ENCODE data around the gene HAAO. TPM values are rescaled to one million over a fixed set of nuclear protein-coding genes. Genes with fewer than 3 reads are reported as not detected.

The HAAO gene
- total and polyA plus RNA-seq, 2 of the 13 experiments (the other 11 are each of a cell fraction or from before 2014, with no cell fraction given), result 36.1 to 42.7 TPM

DNA sequence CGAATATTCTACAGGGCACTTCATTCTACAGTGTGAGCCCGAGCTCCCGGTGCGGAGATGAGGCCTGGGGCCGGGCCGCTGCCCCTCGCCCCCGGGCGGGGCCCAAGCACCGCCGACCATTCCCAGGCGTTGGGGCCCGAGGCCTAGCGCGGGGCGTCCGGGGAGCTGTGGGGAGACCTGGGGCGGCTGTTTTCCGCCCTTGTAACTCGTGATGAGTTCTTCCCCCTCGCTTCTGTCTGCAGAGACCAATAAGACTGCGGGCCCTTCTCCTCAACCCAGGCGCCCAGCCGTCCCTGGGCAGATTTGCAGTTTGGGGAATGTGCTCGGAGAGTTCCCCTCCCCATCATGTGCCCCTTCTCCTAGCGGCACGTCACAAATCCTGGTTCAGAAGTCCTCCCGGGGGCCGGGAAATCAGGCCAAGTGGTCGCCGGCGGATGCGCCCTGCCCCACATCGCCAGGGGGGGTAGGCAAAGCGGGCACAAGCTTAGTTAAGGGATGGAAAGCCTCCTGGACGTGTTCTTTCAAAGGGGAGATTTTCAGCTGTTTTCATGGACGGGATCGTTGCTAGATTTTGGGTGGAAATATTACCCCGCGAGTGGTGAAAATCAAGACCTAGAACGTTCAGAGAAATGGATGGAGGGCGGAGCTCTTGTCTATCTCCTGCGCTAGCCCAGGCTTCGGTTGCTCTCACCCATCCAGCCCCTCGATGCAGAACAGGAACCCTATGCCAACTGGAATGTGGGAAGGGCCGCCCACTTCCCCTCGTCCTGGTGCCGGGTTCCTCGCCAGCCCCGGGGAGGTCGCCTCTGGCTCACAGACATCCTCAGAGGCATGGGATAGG lies 18.8 kb upstream of the HAAO start (continued):
- TF ChIP-seq PRDM4 (CRISPR knock-in tag; IDR thresholded peaks at IDR 0.05; ENCODE audit: borderline replicate concordance) (no peak), NKX3-1 (CRISPR knock-in tag; IDR thresholded peaks at IDR 0.05) (no peak; the same call in 1 of the 2 replicates), GATA4 (IDR thresholded peaks at IDR 0.05; ENCODE audit: borderline replicate concordance, low read depth) (no peak), ATF7 (IDR thresholded peaks at IDR 0.05) (no peak), ATF7 (CRISPR knock-in tag; IDR thresholded peaks at IDR 0.05) (no peak), SOX13 (IDR thresholded peaks at IDR 0.05) (no peak), SOX13 (CRISPR knock-in tag; conservative IDR thresholded peaks at IDR 0.05 in 1 of 2, IDR thresholded peaks at IDR 0.05 in 1 of 2) (no peak), ZNF414 (CRISPR knock-in tag; IDR thresholded peaks at IDR 0.05) (no peak), RFX3 (CRISPR knock-in tag; IDR thresholded peaks at IDR 0.05) (no peak), PHB2 (IDR thresholded peaks at IDR 0.05; ENCODE audit: partially characterized antibody) (no peak), CCDC6 (CRISPR knock-in tag; IDR thresholded peaks at IDR 0.05) (no peak), ATM (IDR thresholded peaks at IDR 0.05; ENCODE audit: borderline replicate concordance) (no peak), ZNF816 (CRISPR knock-in tag; IDR thresholded peaks at IDR 0.05; ENCODE audit: borderline replicate concordance) (no peak), SOX6 (IDR thresholded peaks at IDR 0.05) (no peak), SOX6 (CRISPR knock-in tag; IDR thresholded peaks at IDR 0.05) (peak; percentile 1; the same call in 1 of the 2 replicates)
- TF ChIP-seq, protein P1, sequence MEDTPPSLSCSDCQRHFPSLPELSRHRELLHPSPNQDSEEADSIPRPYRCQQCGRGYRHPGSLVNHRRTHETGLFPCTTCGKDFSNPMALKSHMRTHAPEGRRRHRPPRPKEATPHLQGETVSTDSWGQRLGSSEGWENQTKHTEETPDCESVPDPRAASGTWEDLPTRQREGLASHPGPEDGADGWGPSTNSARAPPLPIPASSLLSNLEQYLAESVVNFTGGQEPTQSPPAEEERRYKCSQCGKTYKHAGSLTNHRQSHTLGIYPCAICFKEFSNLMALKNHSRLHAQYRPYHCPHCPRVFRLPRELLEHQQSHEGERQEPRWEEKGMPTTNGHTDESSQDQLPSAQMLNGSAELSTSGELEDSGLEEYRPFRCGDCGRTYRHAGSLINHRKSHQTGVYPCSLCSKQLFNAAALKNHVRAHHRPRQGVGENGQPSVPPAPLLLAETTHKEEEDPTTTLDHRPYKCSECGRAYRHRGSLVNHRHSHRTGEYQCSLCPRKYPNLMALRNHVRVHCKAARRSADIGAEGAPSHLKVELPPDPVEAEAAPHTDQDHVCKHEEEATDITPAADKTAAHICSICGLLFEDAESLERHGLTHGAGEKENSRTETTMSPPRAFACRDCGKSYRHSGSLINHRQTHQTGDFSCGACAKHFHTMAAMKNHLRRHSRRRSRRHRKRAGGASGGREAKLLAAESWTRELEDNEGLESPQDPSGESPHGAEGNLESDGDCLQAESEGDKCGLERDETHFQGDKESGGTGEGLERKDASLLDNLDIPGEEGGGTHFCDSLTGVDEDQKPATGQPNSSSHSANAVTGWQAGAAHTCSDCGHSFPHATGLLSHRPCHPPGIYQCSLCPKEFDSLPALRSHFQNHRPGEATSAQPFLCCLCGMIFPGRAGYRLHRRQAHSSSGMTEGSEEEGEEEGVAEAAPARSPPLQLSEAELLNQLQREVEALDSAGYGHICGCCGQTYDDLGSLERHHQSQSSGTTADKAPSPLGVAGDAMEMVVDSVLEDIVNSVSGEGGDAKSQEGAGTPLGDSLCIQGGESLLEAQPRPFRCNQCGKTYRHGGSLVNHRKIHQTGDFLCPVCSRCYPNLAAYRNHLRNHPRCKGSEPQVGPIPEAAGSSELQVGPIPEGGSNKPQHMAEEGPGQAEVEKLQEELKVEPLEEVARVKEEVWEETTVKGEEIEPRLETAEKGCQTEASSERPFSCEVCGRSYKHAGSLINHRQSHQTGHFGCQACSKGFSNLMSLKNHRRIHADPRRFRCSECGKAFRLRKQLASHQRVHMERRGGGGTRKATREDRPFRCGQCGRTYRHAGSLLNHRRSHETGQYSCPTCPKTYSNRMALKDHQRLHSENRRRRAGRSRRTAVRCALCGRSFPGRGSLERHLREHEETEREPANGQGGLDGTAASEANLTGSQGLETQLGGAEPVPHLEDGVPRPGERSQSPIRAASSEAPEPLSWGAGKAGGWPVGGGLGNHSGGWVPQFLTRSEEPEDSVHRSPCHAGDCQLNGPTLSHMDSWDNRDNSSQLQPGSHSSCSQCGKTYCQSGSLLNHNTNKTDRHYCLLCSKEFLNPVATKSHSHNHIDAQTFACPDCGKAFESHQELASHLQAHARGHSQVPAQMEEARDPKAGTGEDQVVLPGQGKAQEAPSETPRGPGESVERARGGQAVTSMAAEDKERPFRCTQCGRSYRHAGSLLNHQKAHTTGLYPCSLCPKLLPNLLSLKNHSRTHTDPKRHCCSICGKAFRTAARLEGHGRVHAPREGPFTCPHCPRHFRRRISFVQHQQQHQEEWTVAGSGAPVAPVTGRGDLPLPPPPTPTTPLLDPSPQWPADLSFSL (CRISPR knock-in tag; IDR thresholded peaks at IDR 0.05), result 0 out of 2 replicates have a peak, but pooled peaks have one; percentile 8
- TF ChIP-seq, protein P2, sequence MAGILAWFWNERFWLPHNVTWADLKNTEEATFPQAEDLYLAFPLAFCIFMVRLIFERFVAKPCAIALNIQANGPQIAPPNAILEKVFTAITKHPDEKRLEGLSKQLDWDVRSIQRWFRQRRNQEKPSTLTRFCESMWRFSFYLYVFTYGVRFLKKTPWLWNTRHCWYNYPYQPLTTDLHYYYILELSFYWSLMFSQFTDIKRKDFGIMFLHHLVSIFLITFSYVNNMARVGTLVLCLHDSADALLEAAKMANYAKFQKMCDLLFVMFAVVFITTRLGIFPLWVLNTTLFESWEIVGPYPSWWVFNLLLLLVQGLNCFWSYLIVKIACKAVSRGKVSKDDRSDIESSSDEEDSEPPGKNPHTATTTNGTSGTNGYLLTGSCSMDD (CRISPR knock-in tag; IDR thresholded peaks at IDR 0.05), result no peak
- TF ChIP-seq, protein P3, sequence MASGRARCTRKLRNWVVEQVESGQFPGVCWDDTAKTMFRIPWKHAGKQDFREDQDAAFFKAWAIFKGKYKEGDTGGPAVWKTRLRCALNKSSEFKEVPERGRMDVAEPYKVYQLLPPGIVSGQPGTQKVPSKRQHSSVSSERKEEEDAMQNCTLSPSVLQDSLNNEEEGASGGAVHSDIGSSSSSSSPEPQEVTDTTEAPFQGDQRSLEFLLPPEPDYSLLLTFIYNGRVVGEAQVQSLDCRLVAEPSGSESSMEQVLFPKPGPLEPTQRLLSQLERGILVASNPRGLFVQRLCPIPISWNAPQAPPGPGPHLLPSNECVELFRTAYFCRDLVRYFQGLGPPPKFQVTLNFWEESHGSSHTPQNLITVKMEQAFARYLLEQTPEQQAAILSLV (CRISPR knock-in tag; IDR thresholded peaks at IDR 0.05; ENCODE audit: borderline replicate concordance), result no peak
